Measurements from ENCODE around the gene RYR2.

GRCh38 chr1:237111807-237112206 is 69.8 kb downstream of the RYR2 start:
- TF ChIP-seq EZH2 (IDR thresholded peaks at IDR 0.05; ENCODE audit: insufficient read depth, poor library complexity, severe bottlenecking) (no peak), EZH2phosphoT487 (IDR thresholded peaks at IDR 0.05; ENCODE audit: insufficient read depth, low read depth) (no peak)
